H9 (cell line): ENCODE results near the gene MFSD1. TPM values are rescaled to one million over a fixed set of nuclear protein-coding genes. Genes with fewer than 3 reads are reported as not detected.

ENCODE experiments used
- DNase-seq: peaks from one replicate; pipeline ENCODE4 v3.0.0-alpha.2; 2017
- H2AFZ ChIP-seq: one replicate; pipeline ENCODE4 v1.6.1; 2013; ENCODE audit warnings: mild to moderate bottlenecking, low read length, control low read depth, moderate library complexity
- H2AK5ac ChIP-seq: 2 replicates; pipeline ENCODE4 v1.6.1; 2013; ENCODE audit warnings: low read length, control low read depth, mixed read lengths; ENCODE audit not compliant: insufficient read length
- H2BK120ac ChIP-seq: one replicate; pipeline ENCODE4 v1.6.1; 2013; ENCODE audit warnings: low read depth, mild to moderate bottlenecking, low read length, control low read depth, inconsistent platforms; ENCODE audit not compliant: poor library complexity, severe bottlenecking
- H2BK12ac ChIP-seq: 2 replicates; pipeline ENCODE4 v1.6.1; 2013; ENCODE audit warnings: low read length, control low read depth, mixed read lengths, low read depth; ENCODE audit not compliant: insufficient read length
- H2BK15ac ChIP-seq: 2 replicates; pipeline ENCODE4 v1.6.1; 2013; ENCODE audit warnings: low read depth, low read length, control low read depth
- H2BK20ac ChIP-seq: one replicate; pipeline ENCODE4 v1.6.1; 2013; ENCODE audit warnings: low read depth, mild to moderate bottlenecking, low read length, control low read depth, inconsistent platforms; ENCODE audit not compliant: poor library complexity, severe bottlenecking
- H2BK5ac ChIP-seq: 2 replicates; pipeline ENCODE4 v1.6.1; 2013; ENCODE audit warnings: low read length, control low read depth, mixed read lengths; ENCODE audit not compliant: insufficient read length
- H3K14ac ChIP-seq: 2 replicates; pipeline ENCODE4 v1.6.1; 2013; ENCODE audit warnings: low read length, control low read depth; ENCODE audit not compliant: insufficient read depth
- H3K18ac ChIP-seq: 2 replicates; pipeline ENCODE4 v1.6.1; 2013; ENCODE audit warnings: low read depth, mild to moderate bottlenecking, mixed read lengths, low read length, control low read depth; ENCODE audit not compliant: insufficient read length
- H3K23ac ChIP-seq: 2 replicates; pipeline ENCODE4 v1.6.1; 2013; ENCODE audit warnings: low read length, control low read depth, mixed read lengths, low read depth; ENCODE audit not compliant: insufficient read length
- H3K23me2 ChIP-seq: 2 replicates; pipeline ENCODE4 v1.6.1; 2013; ENCODE audit warnings: low read depth, mild to moderate bottlenecking, mixed read lengths, low read length, control low read depth; ENCODE audit not compliant: insufficient read length, poor library complexity, severe bottlenecking
- H3K27ac ChIP-seq: 2 replicates; pipeline ENCODE4 v1.5.1; 2013; ENCODE audit warnings: low read length, control low read depth, mixed read lengths, low read depth; ENCODE audit not compliant: insufficient read length
- H3K27me3 ChIP-seq: 2 replicates; pipeline ENCODE4 v1.6.1; 2013; ENCODE audit warnings: low read length, control low read depth, inconsistent platforms; ENCODE audit not compliant: insufficient read depth
- H3K4ac ChIP-seq: 2 replicates; pipeline ENCODE4 v1.6.1; 2013; ENCODE audit warnings: low read depth, mild to moderate bottlenecking, control low read depth, inconsistent platforms, low read length, moderate library complexity
- H3K4me1 ChIP-seq: 2 replicates; pipeline ENCODE4 v1.6.1; 2013; ENCODE audit warnings: low read length, control low read depth, inconsistent platforms; ENCODE audit not compliant: insufficient read depth
- H3K4me2 ChIP-seq: 2 replicates; pipeline ENCODE4 v1.6.1; 2013; ENCODE audit warnings: low read length, control low read depth, mixed read lengths; ENCODE audit not compliant: insufficient read length, insufficient read depth
- H3K56ac ChIP-seq: 2 replicates; pipeline ENCODE4 v1.6.1; 2013; ENCODE audit warnings: low read depth, mild to moderate bottlenecking, mixed read lengths, low read length, control low read depth; ENCODE audit not compliant: insufficient read length
- H3K79me1 ChIP-seq: 2 replicates; pipeline ENCODE4 v1.6.1; 2013; ENCODE audit warnings: low read depth, mild to moderate bottlenecking, moderate library complexity, low read length, control low read depth, inconsistent platforms; ENCODE audit not compliant: insufficient read depth, poor library complexity, severe bottlenecking
- H3K79me2 ChIP-seq: 2 replicates; pipeline ENCODE4 v1.6.1; 2013; ENCODE audit warnings: low read length, control low read depth, inconsistent platforms; ENCODE audit not compliant: insufficient read depth
- H3K9ac ChIP-seq: 2 replicates; pipeline ENCODE4 v1.6.1; 2013; ENCODE audit warnings: low read length, control low read depth, mixed read lengths; ENCODE audit not compliant: insufficient read length; ENCODE audit errors: extremely low read depth
- H3K9me3 ChIP-seq: one replicate; pipeline ENCODE4 v1.6.1; 2013; ENCODE audit warnings: low read depth, low read length, inconsistent platforms; ENCODE audit not compliant: control insufficient read depth
- H3T11ph ChIP-seq: one replicate; pipeline ENCODE4 v1.6.1; 2013; ENCODE audit warnings: mild to moderate bottlenecking, low read length, control low read depth, inconsistent platforms
- H4K20me1 ChIP-seq: one replicate; pipeline ENCODE4 v1.6.1; 2013; ENCODE audit not compliant: control insufficient read depth, insufficient read length, insufficient read depth
- H4K5ac ChIP-seq: 2 replicates; pipeline ENCODE4 v1.6.1; 2013; ENCODE audit warnings: low read depth, mild to moderate bottlenecking, mixed read lengths, low read length, control low read depth; ENCODE audit not compliant: insufficient read length
- H4K8ac ChIP-seq: replicated peaks from 2 replicates; pipeline ENCODE4 v1.6.1; 2013; ENCODE audit warnings: low read length, control low read depth, mixed read lengths, low read depth; ENCODE audit not compliant: insufficient read length
- H4K91ac ChIP-seq: 2 replicates; pipeline ENCODE4 v1.6.1; 2013; ENCODE audit warnings: low read depth, mild to moderate bottlenecking, moderate library complexity, mixed read lengths, low read length, control low read depth; ENCODE audit not compliant: insufficient read length
- H3K27ac Mint-ChIP-seq, 3 experiments: 2 replicates in 2 of 3; 3 replicates in 1 of 3; pipeline ENCODE4 v1.8.0; 2020 to 2021; ENCODE audit warnings: mixed read lengths in 3 of 3, mild to moderate bottlenecking in 1 of 3, moderate library complexity in 1 of 3
- H3K27me3 Mint-ChIP-seq: 2 replicates; pipeline ENCODE4 v1.8.0; 2021; ENCODE audit warnings: low read depth, mild to moderate bottlenecking, moderate library complexity, mixed read lengths
- H3K36me3 Mint-ChIP-seq, 3 experiments: 2 replicates in 2 of 3; 3 replicates in 1 of 3; pipeline ENCODE4 v1.8.0; 2020 to 2021; ENCODE audit warnings: low read depth in 3 of 3, mixed read lengths in 3 of 3; ENCODE audit not compliant: insufficient read depth in 1 of 3
- H3K4me1 Mint-ChIP-seq, 2 experiments: 2 replicates each; pipeline ENCODE4 v1.8.0; 2020; ENCODE audit warnings: mixed read lengths in 2 of 2
- H3K4me3 Mint-ChIP-seq, 2 experiments: 2 replicates in 1 of 2; 3 replicates in 1 of 2; pipeline ENCODE4 v1.8.0; 2020 to 2021; ENCODE audit warnings: mild to moderate bottlenecking in 2 of 2, mixed read lengths in 2 of 2, moderate library complexity in 1 of 2
- H3K9me3 Mint-ChIP-seq, 2 experiments: 2 replicates in 1 of 2; 3 replicates in 1 of 2; pipeline ENCODE4 v1.8.0; 2020; ENCODE audit warnings: mild to moderate bottlenecking in 2 of 2, mixed read lengths in 2 of 2, moderate library complexity in 1 of 2
- CTCF ChIP-seq: fragments of 200-600 bp; sonication (generic); conservative IDR thresholded peaks from 3 replicates; pipeline ENCODE4 v1.8.0; 2021; ENCODE audit warnings: antibody characterized with exemption, mild to moderate bottlenecking
- WGBS: extraction: QIAGEN DNeasy Blood & Tissue Kit; methylation state at CpG from one replicate; pipeline ENCODE4 v1.1.7; 2013; ENCODE audit warnings: missing lambda C conversion rate, low lambda C conversion rate, mixed read lengths; ENCODE audit not compliant: insufficient read length; ENCODE audit errors: extremely low coverage; 5-methylcytosine and 5-hydroxymethylcytosine counted together
- total RNA-seq: library from RNA; stranded (reverse); gene quantifications from 2 replicates; pipeline ENCODE4 v1.2.1, GENCODE V29; 2021

Gene MFSD1
- total RNA-seq, 1 experiment from 2014 or later = 9.5 TPM

DNA sequence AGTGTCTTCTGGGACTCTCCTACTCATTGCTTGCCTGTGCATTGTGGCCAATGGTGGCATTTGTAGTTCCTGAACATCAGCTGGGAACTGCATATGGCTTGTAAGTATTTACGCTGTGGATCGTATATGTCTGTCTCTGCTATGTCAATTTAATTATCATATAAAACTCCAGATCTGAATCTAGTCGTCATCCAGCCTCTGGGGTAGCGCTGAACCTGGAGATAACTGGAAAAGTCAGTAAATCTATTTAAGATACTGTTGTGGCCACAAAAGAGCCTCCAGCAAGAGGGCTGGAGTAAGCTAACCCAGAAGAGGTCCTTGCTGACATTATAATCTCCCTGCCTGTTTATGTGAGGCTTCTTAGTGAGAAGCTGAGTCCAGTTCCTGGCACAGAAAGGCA, 21.6 kb downstream of the MFSD1 start:
- no peak overlapping the region for H3K4ac ChIP-seq
- DNase-seq = no peak
- no peak overlapping the region; a peak in 1 of 7 replicates for H3K27ac Mint-ChIP-seq
- TF ChIP-seq CTCF = no peak
- H3K79me2 ChIP-seq = no peaks in the 10 kb centered on the region
- no peaks in the 10 kb centered on the region for H3K79me1 ChIP-seq
- H4K20me1 ChIP-seq = no peaks in the 10 kb centered on the region
- H3K36me3 Mint-ChIP-seq = no peaks in the 10 kb centered on the region
- H2AK5ac ChIP-seq = no peak overlapping the region
- H3K27me3 Mint-ChIP-seq = no peaks in the 10 kb centered on the region
- H3K27me3 ChIP-seq = no peaks in the 10 kb centered on the region
- no CpG with 5 or more reads among the region's 4 CpGs for WGBS
- H4K8ac ChIP-seq = no peak overlapping the region
- H3K4me1 Mint-ChIP-seq = no peaks in the 10 kb centered on the region
- H2BK5ac ChIP-seq = no peak overlapping the region
- no peak overlapping the region for H3K56ac ChIP-seq
- no peak overlapping the region for H3K9ac ChIP-seq
- no peaks in the 10 kb centered on the region for H3K9me3 ChIP-seq
- no peak overlapping the region for H2BK15ac ChIP-seq
- no peak overlapping the region for H3T11ph ChIP-seq
- H2BK120ac ChIP-seq = no peak overlapping the region
- H3K23me2 ChIP-seq = no peaks in the 10 kb centered on the region
- no peak overlapping the region for H2BK12ac ChIP-seq
- H4K91ac ChIP-seq = no peak overlapping the region
- H3K4me2 ChIP-seq = no peak overlapping the region
- H4K5ac ChIP-seq = no peak overlapping the region
- H3K4me1 ChIP-seq = no peaks in the 10 kb centered on the region
- no peak overlapping the region for H3K14ac ChIP-seq
- H3K27ac ChIP-seq = no peak overlapping the region
- no peak overlapping the region for H3K4me3 Mint-ChIP-seq
- no peak overlapping the region for H2BK20ac ChIP-seq
- H3K9me3 Mint-ChIP-seq = no peaks in the 10 kb centered on the region
- H2AFZ ChIP-seq = no peak overlapping the region
- no peak overlapping the region for H3K23ac ChIP-seq
- no peak overlapping the region for H3K18ac ChIP-seq
